ENCODE measurements around the gene TRAPPC1.

GRCh38 chr17:7956228-7956965 is 24.7 kb upstream of the TRAPPC1 start:
- TF ChIP-seq CTCF (IDR thresholded peaks at IDR 0.05 in 4 of 5, conservative IDR thresholded peaks at IDR 0.05 in 1 of 5) (no peak), POLR2A (IDR thresholded peaks at IDR 0.05) (no peak)
